ENCODE data around the gene SLC44A1. TPM values are rescaled to one million over a fixed set of nuclear protein-coding genes. Genes with fewer than 3 reads are reported as not detected.
A peak's percentile ranks its signal among the peaks of the same experiment; 100 is the strongest.

Gene SLC44A1
- total RNA-seq, 1 donor from 2014 or later, result 90.4 TPM

GRCh38 chr9:105393576-105394344 lies 149.3 kb downstream of the SLC44A1 start:
- no peak for DNase-seq (ENCODE audit: low read depth)

DNA sequence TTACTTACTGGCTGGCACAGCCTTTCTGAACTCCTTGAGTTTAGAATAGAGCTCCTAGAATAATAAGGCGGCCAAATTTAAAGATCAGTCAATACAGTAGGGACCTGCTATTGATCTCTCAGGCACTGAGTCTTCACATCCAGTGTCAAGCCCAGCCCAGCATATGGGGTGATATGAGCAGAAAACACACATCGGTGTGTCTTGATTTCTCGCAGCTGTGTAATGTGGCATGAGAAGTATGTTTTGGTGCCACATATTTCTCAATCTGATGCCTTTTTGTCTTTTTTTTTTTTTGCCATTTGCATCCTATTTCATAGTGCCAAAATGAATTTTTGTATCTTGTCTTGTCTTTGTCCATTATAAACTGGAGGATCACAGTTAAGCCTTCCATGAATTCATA lies 152.0 kb downstream of the SLC44A1 start:
- DNase-seq (ENCODE audit: low read depth), result no peak

GRCh38 chr9:105396901-105397300 lies 152.4 kb downstream of the SLC44A1 start:
- no peak for DNase-seq (ENCODE audit: low read depth)

GRCh38 chr9:105399117-105399516 lies 154.7 kb downstream of the SLC44A1 start:
- DNase-seq (ENCODE audit: low read depth), result no peak

DNA sequence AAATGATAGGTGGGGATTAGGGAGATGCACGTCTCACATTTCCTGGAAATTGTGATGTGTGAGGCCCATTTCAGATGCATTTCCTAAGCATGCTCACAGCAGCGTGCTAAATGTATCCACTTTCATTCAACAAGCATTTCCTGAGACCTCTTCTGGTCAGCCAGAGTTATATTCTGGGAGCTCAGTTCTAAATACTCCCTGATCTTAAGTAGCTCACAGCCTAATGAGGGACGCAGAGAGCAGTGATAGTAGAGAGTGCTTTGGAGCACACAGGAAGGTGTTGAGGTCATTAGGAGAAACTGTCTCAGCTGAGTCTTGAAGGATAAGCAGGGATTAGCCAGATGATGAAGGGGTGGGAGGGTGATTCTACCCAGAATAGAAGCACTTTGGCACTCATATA lies 157.2 kb downstream of the SLC44A1 start:
- peak; percentile 14 for DNase-seq (ENCODE audit: low read depth)

- DNase-seq (ENCODE audit: low read depth), result no peak
These were observed 159.2 kb downstream of the SLC44A1 start for GRCh38 chr9:105403552-105404248.

DNA sequence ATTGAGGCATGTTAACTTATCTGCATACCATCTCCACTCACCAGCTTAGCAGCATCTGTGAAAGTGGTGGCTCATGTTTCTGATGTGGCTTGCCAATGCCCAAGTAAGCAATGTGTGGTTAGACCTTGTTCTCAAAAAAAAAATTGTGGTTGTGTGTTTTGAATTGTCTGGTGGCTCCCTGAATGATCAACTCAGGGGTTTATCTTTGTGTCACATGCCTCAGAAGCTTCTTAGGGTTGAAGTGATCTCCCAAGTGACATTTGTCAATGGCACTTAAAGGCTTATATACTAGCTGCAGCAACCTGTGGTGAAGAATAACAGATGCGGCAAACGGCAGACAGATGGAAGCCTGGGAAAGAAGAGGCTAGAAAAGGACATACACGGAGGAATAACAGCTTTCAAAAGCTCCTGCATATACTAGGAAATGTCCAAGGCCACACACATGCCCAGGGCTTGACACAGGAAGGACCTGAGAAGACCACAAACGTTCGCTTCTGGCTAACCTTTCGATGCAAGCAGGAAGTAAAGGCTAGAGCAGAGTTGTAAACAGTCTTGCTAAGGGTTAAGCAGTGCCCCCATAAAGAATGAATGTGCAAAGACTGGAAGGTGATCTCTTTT lies 161.2 kb downstream of the SLC44A1 start:
- DNase-seq (ENCODE audit: low read depth), result peak; percentile 57

DNA sequence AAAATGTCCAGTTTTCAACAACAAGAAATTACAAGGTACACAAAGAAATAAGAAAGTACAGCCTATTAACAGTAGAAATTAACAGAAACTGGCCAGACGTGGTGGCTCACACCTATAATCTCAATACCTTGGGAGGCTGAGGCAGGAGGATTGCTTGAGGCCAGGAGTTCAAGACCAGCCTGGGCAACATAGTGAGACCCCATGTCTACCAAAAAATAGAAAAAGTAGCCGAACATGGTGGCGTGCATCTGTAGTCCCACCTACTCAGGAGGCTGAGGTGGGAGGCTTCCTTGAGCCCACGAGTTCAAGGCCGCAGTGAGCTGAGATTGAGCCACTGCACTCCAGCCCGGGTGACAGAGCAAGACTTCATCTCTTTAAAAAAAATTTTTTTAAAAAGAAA lies 161.9 kb downstream of the SLC44A1 start:
- DNase-seq (ENCODE audit: low read depth), result no peak

DNA sequence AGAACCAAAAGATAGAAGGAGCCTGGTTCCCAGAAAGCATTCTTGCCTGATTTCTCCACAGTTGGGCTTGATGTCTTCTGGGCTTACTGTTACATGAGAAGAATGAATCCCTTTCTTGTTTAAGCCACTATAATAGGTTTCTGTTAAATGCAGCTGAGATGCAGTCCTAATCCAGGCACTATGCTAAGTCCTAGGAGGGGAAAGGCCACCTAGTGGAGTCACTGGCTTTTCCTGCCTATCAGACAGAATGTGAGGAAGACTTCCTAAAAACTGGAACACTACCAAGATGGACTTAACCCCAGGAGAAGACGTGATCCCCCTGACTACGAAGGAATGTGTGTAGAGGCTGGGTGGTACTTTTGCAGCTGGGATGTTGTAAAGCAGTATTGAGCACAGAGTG lies 169.1 kb downstream of the SLC44A1 start:
- DNase-seq (ENCODE audit: low read depth), result peak; percentile 53

- DNase-seq (ENCODE audit: low read depth), result peak; percentile 32
These were observed 170.7 kb downstream of the SLC44A1 start for GRCh38 chr9:105414947-105415661.

DNA sequence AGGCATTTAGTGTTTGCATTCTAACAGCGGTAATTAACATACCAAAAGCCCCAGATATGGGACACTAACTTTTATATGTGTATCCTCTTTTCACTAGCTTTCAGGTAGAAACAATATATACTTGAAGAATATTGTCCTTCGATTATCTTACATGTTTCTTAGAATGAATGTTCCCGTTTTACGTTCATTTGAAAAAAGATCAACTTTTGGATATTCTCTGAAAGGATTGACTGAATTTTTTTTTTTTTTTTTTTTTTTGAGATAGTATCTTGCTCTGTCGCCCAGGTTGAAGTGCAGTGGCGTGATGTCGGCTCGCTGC lies 171.2 kb downstream of the SLC44A1 start:
- DNase-seq (ENCODE audit: low read depth), result no peak

- no peak for DNase-seq (ENCODE audit: low read depth)
These were observed 172.4 kb downstream of the SLC44A1 start for GRCh38 chr9:105416840-105417239.

DNA sequence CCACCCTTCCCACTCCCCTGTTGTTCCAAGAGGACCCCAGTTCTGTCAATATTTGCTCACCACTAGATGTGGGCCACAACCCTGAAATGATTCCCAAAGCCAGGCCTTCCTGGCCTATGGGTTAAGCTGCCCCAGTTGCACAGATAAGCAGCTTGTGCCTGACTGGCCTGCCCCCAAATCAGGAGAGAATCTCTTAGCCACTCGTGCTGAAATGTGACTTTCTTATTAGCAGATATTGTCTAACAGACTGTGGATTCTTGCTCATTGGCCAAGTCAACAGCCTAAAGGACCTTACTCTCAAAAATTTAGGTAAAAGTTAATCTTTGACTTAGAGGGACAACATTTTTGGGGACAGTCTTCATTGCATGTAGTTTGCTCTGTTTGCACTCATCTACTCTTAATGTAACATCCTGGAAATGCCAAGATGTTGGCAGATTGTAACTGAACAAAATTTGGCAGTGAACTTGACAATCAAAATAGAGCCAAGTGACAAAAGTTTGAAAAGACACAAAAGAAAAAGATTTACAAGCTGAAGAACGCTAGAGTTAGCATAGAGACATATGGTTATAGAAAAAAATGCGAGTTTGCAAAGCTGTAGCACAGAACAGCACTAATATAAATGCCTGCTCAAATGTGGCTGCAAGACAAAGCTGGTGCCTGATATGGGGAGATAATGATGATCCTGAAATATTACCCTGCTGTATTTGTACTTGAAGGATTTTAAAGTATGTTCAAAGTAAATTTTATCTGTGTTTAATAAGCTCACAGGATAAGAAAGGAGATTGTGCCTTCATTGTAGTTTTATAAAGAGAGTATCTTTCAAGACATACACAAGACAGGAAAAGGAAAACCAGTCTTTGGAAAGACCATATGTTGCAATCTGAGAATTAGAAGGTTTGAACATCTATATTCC lies 174.4 kb downstream of the SLC44A1 start:
- DNase-seq (ENCODE audit: low read depth), result no peak

GRCh38 chr9:105419816-105420597 lies 175.6 kb downstream of the SLC44A1 start:
- no peak for DNase-seq (ENCODE audit: low read depth)

- peak; percentile 27 for DNase-seq (ENCODE audit: low read depth)
These were observed 176.7 kb downstream of the SLC44A1 start for GRCh38 chr9:105421154-105421553.

DNA sequence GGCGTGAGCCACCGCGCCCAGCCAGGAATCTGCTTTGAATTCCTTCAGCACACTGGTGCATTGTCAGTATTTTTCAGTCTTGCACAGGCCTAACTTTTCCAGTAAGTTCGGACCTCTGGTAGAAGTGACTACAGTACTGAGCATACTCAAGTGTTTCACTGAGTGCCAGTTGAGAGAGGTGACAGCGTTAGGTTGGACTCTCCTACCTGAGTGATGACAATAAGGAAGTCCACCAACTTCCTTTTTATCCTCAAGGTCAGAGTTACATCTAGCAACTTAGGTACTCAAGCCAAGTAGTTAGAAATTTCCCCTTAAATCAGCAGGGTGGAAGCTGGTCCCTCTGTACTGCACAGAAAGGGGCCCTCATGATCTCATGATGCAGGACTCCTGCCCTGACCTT lies 177.4 kb downstream of the SLC44A1 start:
- DNase-seq (ENCODE audit: low read depth), result no peak

GRCh38 chr9:105425816-105426433 lies 181.5 kb downstream of the SLC44A1 start:
- DNase-seq (ENCODE audit: low read depth), result peak; percentile 33

DNA sequence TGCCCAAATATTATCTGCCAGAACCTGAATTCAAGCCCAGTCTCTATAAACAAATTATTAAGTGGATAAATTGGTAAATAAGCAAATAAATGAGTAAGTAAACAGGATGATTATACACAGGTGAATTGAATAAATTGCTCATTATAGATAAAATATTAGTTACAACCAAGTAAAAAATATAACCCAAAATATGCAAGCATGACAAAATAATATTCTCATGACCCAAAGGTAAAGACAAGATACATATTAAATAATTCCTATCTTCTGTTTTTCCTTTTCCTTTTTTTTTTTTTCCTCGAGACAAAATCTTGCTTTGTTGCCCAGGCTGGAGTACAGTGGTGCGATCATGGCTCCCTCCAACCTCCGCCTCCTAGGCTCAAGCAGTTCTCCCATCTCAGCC lies 182.2 kb downstream of the SLC44A1 start:
- DNase-seq (ENCODE audit: low read depth), result no peak

DNA sequence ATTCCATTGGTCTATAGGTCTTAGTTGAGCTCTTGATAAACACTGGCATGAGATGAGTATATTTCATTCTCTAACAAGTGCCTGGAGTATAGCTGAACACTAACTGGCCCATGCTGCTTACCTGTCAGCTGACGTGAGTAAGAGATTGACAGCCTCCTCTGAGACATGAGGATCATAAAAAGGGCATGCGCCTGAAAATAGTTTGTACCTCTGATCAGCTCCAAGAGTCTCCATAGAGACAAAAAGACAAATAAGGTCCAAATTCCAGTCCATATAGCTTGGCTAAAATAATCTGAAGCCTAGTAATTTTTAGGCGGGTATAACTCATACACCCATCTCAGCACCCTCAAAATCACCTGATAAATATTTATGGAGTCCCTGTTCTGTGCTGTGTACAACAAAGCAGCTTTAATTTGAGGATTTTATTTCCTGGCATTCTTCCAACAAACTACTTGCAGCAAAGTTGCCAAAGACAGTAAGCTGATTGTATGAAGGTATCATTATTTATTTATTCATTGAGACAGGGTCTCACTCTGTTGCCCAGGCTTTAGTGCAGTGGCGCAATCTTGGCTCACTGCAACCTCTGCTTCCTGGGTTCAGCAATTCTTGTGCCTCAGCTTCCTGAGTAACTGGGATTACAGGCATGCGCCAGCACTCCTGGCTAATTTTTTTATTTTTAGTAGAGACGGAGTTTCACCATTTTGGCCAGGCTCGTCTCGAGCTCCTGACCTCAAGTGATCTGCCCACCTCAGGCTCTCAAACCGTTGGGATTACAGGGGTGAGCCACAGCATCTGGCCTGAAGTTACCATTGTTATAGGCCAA lies 187.2 kb downstream of the SLC44A1 start:
- DNase-seq (ENCODE audit: low read depth), result no peak
